GM12801 (cell line): ENCODE data around the gene RYR2.

Experiments used
- CTCF ChIP-seq: IDR thresholded peaks from one replicate; pipeline ENCODE4 v1.5.1; 2011; ENCODE audit warnings: control low read depth; ENCODE audit not compliant: insufficient read length; ENCODE audit errors: extremely low read depth

The RYR2 gene

GRCh38 chr1:237105826-237106225, 63.8 kb downstream of the RYR2 start:
- no peak for TF ChIP-seq CTCF

DNA sequence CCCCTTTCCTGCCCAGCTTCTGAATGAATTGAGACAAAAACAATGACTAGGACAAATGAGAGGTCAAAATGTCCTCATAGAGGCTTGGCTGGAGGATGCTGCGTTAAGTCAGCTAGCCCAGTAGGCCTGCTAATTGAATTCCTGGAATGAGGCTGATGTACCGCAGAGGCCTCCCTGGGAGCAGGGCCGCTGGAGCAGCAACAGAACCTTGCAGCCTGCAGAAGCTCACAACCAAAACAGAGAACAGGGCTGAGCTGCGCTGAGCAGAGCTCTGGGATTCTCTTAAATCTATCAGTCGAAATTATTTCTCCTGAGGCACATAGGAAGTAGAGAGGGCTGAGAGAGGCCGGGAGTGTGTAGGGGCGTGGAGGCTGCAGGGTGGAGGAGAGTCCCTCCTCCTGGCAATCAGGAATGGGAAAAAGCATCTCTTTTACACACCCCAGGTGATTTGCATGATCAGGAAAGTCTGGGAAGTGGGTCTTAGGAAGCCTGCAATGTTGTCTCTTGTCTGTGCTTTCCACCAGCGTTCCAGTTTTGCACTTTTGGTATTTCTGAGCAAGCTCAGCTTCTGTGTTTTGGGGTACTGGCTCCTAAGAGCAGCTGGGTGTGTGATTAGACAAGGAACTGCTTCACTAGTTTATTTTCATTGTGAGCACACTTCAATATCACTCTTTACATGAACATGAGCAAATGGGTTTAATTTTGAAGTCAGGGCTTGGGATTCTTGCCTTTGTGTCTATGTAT, 66.5 kb downstream of the RYR2 start:
- TF ChIP-seq CTCF = no peak

GRCh38 chr1:237111807-237112206, 69.8 kb downstream of the RYR2 start:
- TF ChIP-seq CTCF = no peak

DNA sequence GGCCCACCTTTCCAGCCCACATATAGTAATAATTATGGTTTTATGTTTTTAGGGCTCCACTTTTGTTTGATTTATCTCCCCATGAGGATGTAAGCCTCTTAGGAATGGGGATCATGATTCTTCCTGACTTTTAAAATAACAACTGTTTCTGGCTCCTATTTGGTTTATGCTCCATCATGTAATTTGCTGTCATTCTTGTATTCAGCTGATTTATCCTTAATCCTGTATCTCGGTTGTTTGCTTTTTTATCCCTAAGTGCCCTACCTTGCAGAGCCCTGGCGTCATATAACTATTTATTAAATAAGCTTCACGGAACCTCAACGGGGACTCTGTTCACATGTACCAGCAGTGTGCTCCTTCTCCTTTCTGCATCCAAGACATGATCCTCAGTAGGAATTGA, 70.7 kb downstream of the RYR2 start:
- TF ChIP-seq CTCF = no peak

GRCh38 chr1:237115035-237115434, 73.1 kb downstream of the RYR2 start:
- no peak for TF ChIP-seq CTCF

GRCh38 chr1:237119091-237119490, 77.1 kb downstream of the RYR2 start:
- TF ChIP-seq CTCF = no peak

DNA sequence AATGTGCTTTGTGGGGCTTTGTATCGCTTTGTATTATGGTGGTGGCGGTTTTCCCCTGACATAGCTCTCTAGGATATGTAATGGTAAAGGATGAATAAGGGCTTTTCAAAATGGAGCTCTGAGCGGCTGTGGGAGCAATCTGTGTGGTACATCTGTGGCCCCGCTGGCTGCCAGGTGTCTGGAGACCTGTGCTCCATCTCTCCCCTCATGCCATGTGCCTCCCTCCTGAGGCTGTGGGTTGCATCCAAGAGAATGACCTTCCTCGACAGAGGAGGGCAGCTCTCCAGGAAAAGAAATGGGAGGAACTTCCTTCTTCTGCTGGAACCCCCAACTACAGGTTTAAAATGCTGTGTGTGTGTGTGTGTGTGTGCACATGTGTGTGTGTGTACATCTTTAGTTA, 78.7 kb downstream of the RYR2 start:
- no peak for TF ChIP-seq CTCF
